ENCODE data around the gene ERCC4. TPM values are rescaled to one million over a fixed set of nuclear protein-coding genes. Genes with fewer than 3 reads are reported as not detected.

ERCC4 gene
- total RNA-seq, 1 experiment from 2014 or later: 18.2 TPM

GRCh38 chr16:13973321-13974023 lies 53.5 kb downstream of the ERCC4 start:
- Histone ChIP-seq H2AFZ (ENCODE audit: low read length) (no peak overlapping the region), H3K36me3 (ENCODE audit: insufficient read depth, low read length) (no peaks in the 10 kb centered on the region), H3K4me1 (ENCODE audit: low read length) (no peaks in the 10 kb centered on the region), H3K27ac (ENCODE audit: low read length) (no peak overlapping the region), H3K27me3 (ENCODE audit: low read length) (no peaks in the 10 kb centered on the region), H3K79me2 (ENCODE audit: low read length) (no peaks in the 10 kb centered on the region), H3K9ac (ENCODE audit: low read length) (no peak overlapping the region), H3K9me3 (ENCODE audit: low read length) (no peaks in the 10 kb centered on the region), H3K4me2 (ENCODE audit: low read depth, low read length, poor library complexity, severe bottlenecking) (no peak overlapping the region), H3K4me3 (ENCODE audit: low read length) (no peak overlapping the region), H3K9me2 (replicated peaks; ENCODE audit: insufficient read depth, low read length) (no peaks in the 10 kb centered on the region), H4K20me1 (ENCODE audit: insufficient read depth, low read depth, low read length) (no peaks in the 10 kb centered on the region)
- no peak for DNase-seq

- Histone ChIP-seq H3K9ac (ENCODE audit: low read length) (no peak overlapping the region), H3K27ac (ENCODE audit: low read length) (no peak overlapping the region), H3K4me3 (ENCODE audit: low read length) (no peak overlapping the region), H3K79me2 (ENCODE audit: low read length) (no peaks in the 10 kb centered on the region), H4K20me1 (ENCODE audit: insufficient read depth, low read depth, low read length) (no peaks in the 10 kb centered on the region), H3K4me2 (ENCODE audit: low read depth, low read length, poor library complexity, severe bottlenecking) (no peak overlapping the region), H3K36me3 (ENCODE audit: insufficient read depth, low read length) (no peaks in the 10 kb centered on the region), H3K4me1 (ENCODE audit: low read length) (no peaks in the 10 kb centered on the region), H3K9me2 (replicated peaks; ENCODE audit: insufficient read depth, low read length) (no peaks in the 10 kb centered on the region), H3K27me3 (ENCODE audit: low read length) (peaks cover 4% of the 10 kb centered on the region; the same call in 1 of the 2 replicates), H2AFZ (ENCODE audit: low read length) (no peak overlapping the region), H3K9me3 (ENCODE audit: low read length) (no peaks in the 10 kb centered on the region)
- no peak for DNase-seq
Observed at GRCh38 chr16:13977177-13977576, 57.2 kb downstream of the ERCC4 start.

- Histone ChIP-seq H3K4me2 (ENCODE audit: low read depth, low read length, poor library complexity, severe bottlenecking) (no peak overlapping the region), H4K20me1 (ENCODE audit: insufficient read depth, low read depth, low read length) (no peaks in the 10 kb centered on the region), H3K79me2 (ENCODE audit: low read length) (no peaks in the 10 kb centered on the region), H3K4me1 (ENCODE audit: low read length) (no peaks in the 10 kb centered on the region), H3K9me2 (replicated peaks; ENCODE audit: insufficient read depth, low read length) (no peaks in the 10 kb centered on the region), H3K4me3 (ENCODE audit: low read length) (no peak overlapping the region), H3K36me3 (ENCODE audit: insufficient read depth, low read length) (no peaks in the 10 kb centered on the region), H2AFZ (ENCODE audit: low read length) (no peak overlapping the region), H3K27ac (ENCODE audit: low read length) (no peak overlapping the region), H3K9ac (ENCODE audit: low read length) (no peak overlapping the region), H3K9me3 (ENCODE audit: low read length) (no peaks in the 10 kb centered on the region), H3K27me3 (ENCODE audit: low read length) (peaks cover 4% of the 10 kb centered on the region; the same call in 1 of the 2 replicates)
- no peak for DNase-seq
Observed at GRCh38 chr16:13982451-13982850, 62.5 kb downstream of the ERCC4 start.

GRCh38 chr16:13983625-13984024 lies 63.7 kb downstream of the ERCC4 start:
- no peak overlapping the region for H2AFZ ChIP-seq (ENCODE audit: low read length)
- H3K27ac ChIP-seq (ENCODE audit: low read length): no peak overlapping the region
- no peak for DNase-seq
- H3K4me1 ChIP-seq (ENCODE audit: low read length): no peaks in the 10 kb centered on the region
- no peak overlapping the region for H3K4me2 ChIP-seq (ENCODE audit: low read depth, low read length, poor library complexity, severe bottlenecking)
- no peaks in the 10 kb centered on the region for H4K20me1 ChIP-seq (ENCODE audit: insufficient read depth, low read depth, low read length)
- H3K9ac ChIP-seq (ENCODE audit: low read length): no peak overlapping the region
- H3K36me3 ChIP-seq (ENCODE audit: insufficient read depth, low read length): no peaks in the 10 kb centered on the region
- no peak overlapping the region for H3K4me3 ChIP-seq (ENCODE audit: low read length)
- H3K79me2 ChIP-seq (ENCODE audit: low read length): no peaks in the 10 kb centered on the region
- peaks cover 4% of the 10 kb centered on the region; the same call in 1 of the 2 replicates for H3K27me3 ChIP-seq (ENCODE audit: low read length)
- H3K9me3 ChIP-seq (ENCODE audit: low read length): no peaks in the 10 kb centered on the region
- no peaks in the 10 kb centered on the region for H3K9me2 ChIP-seq (replicated peaks; ENCODE audit: insufficient read depth, low read length)

- Histone ChIP-seq H3K4me3 (ENCODE audit: low read length) (no peak overlapping the region), H4K20me1 (ENCODE audit: insufficient read depth, low read depth, low read length) (no peaks in the 10 kb centered on the region)
Observed at GRCh38 chr16:13984794-13985193, 64.8 kb downstream of the ERCC4 start.

GRCh38 chr16:13988038-13988437 lies 68.1 kb downstream of the ERCC4 start:
- Histone ChIP-seq H3K4me1 (ENCODE audit: low read length) (no peaks in the 10 kb centered on the region), H3K36me3 (ENCODE audit: insufficient read depth, low read length) (no peaks in the 10 kb centered on the region), H3K27ac (ENCODE audit: low read length) (no peak overlapping the region), H3K4me3 (ENCODE audit: low read length) (no peak overlapping the region), H3K79me2 (ENCODE audit: low read length) (no peaks in the 10 kb centered on the region), H2AFZ (ENCODE audit: low read length) (no peak overlapping the region), H4K20me1 (ENCODE audit: insufficient read depth, low read depth, low read length) (no peaks in the 10 kb centered on the region), H3K9ac (ENCODE audit: low read length) (no peak overlapping the region), H3K27me3 (ENCODE audit: low read length) (no peaks in the 10 kb centered on the region), H3K4me2 (ENCODE audit: low read depth, low read length, poor library complexity, severe bottlenecking) (no peak overlapping the region), H3K9me3 (ENCODE audit: low read length) (no peaks in the 10 kb centered on the region), H3K9me2 (replicated peaks; ENCODE audit: insufficient read depth, low read length) (no peaks in the 10 kb centered on the region)
- DNase-seq: no peak

More at GRCh38 chr16:13984794-13985193, 64.8 kb downstream of the ERCC4 start:
- Histone ChIP-seq H3K4me2 (ENCODE audit: low read depth, low read length, poor library complexity, severe bottlenecking) (no peak overlapping the region), H3K27ac (ENCODE audit: low read length) (no peak overlapping the region), H3K36me3 (ENCODE audit: insufficient read depth, low read length) (no peaks in the 10 kb centered on the region), H3K4me1 (ENCODE audit: low read length) (no peaks in the 10 kb centered on the region), H2AFZ (ENCODE audit: low read length) (no peak overlapping the region), H3K9me2 (replicated peaks; ENCODE audit: insufficient read depth, low read length) (no peaks in the 10 kb centered on the region), H3K79me2 (ENCODE audit: low read length) (no peaks in the 10 kb centered on the region), H3K9ac (ENCODE audit: low read length) (no peak overlapping the region), H3K9me3 (ENCODE audit: low read length) (no peaks in the 10 kb centered on the region), H3K27me3 (ENCODE audit: low read length) (peaks cover 2% of the 10 kb centered on the region; the same call in 1 of the 2 replicates)
- no peak for DNase-seq

GRCh38 chr16:13992322-13992721 lies 72.4 kb downstream of the ERCC4 start:
- Histone ChIP-seq H3K9me2 (replicated peaks; ENCODE audit: insufficient read depth, low read length) (no peaks in the 10 kb centered on the region), H3K79me2 (ENCODE audit: low read length) (no peaks in the 10 kb centered on the region), H3K27me3 (ENCODE audit: low read length) (no peaks in the 10 kb centered on the region), H4K20me1 (ENCODE audit: insufficient read depth, low read depth, low read length) (no peaks in the 10 kb centered on the region), H3K4me1 (ENCODE audit: low read length) (0 out of 2 replicates have a peak, but pooled peaks cover 2% of the 10 kb centered on the region), H3K9ac (ENCODE audit: low read length) (no peak overlapping the region), H3K9me3 (ENCODE audit: low read length) (no peaks in the 10 kb centered on the region), H3K36me3 (ENCODE audit: insufficient read depth, low read length) (no peaks in the 10 kb centered on the region), H2AFZ (ENCODE audit: low read length) (no peak overlapping the region), H3K4me3 (ENCODE audit: low read length) (no peak overlapping the region), H3K4me2 (ENCODE audit: low read depth, low read length, poor library complexity, severe bottlenecking) (no peak overlapping the region), H3K27ac (ENCODE audit: low read length) (no peak overlapping the region)
- no peak for DNase-seq

GRCh38 chr16:13992976-13993375 lies 73.0 kb downstream of the ERCC4 start:
- Histone ChIP-seq H3K4me1 (ENCODE audit: low read length) (peaks cover 6% of the 10 kb centered on the region), H3K27ac (ENCODE audit: low read length) (no peak overlapping the region)

More at GRCh38 chr16:13992976-13993375, 73.0 kb downstream of the ERCC4 start:
- H3K4me2 ChIP-seq (ENCODE audit: low read depth, low read length, poor library complexity, severe bottlenecking): no peak overlapping the region
- H3K27me3 ChIP-seq (ENCODE audit: low read length): no peaks in the 10 kb centered on the region
- no peak for DNase-seq
- H3K36me3 ChIP-seq (ENCODE audit: insufficient read depth, low read length): no peaks in the 10 kb centered on the region
- H3K9me2 ChIP-seq (replicated peaks; ENCODE audit: insufficient read depth, low read length): no peaks in the 10 kb centered on the region
- H3K9me3 ChIP-seq (ENCODE audit: low read length): no peaks in the 10 kb centered on the region
- no peak overlapping the region for H3K9ac ChIP-seq (ENCODE audit: low read length)
- H4K20me1 ChIP-seq (ENCODE audit: insufficient read depth, low read depth, low read length): no peaks in the 10 kb centered on the region
- H3K4me3 ChIP-seq (ENCODE audit: low read length): no peak overlapping the region
- H3K79me2 ChIP-seq (ENCODE audit: low read length): no peaks in the 10 kb centered on the region
- H2AFZ ChIP-seq (ENCODE audit: low read length): no peak overlapping the region

Measured in Karpas-422 (cell line).